Suppressor macrophage (primary cell): ENCODE data around the gene SH3BP4.

ENCODE experiments used
- DNase-seq, 4 experiments: peaks; one replicate each; pipeline ENCODE4 v3.0.0-alpha.2; 2020 to 2022

The SH3BP4 gene

DNA sequence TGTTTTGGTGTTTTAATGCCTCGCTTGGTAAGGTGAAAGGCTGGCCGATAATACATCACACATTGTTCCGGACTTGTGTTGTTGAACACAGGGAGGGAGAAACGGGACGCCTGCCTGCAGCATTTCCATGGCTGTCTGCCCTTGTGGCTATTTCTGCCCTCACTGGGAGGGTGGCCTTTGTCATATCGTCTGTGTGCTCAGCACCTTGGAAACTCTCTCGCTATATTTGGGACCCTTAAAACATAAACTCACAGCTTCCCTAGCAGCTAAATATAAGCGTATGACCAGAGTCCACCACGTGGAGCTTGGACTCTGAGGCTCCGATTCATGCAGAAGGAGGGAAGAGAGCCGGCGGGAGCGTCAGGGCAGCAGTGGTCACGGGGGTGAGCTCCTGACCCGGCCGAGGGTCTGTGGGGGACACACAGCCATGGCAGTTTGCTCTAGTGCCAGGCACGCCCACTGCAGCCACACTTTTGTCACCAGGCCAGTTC is 111.7 kb downstream of the SH3BP4 start:
- no peak for DNase-seq

DNA sequence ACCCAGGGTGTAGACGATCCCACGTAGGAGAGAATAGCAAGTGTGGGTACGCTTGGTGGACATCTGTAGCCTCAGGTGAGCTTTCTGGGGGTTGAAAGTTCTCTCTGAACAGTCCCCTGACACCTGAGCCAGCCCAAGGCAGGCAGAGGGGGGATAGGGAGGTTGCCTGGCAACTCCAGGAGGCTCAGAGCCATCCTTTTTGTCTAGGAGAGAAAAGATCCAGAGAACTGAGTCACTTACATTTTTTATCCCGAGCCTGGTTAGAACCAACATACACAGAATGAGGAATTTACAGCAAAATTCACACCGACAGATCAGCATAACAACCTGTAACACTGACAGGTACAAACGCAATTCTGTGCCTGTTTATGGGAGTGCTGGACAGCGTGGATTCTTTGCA is 113.2 kb downstream of the SH3BP4 start:
- no peak for DNase-seq

DNA sequence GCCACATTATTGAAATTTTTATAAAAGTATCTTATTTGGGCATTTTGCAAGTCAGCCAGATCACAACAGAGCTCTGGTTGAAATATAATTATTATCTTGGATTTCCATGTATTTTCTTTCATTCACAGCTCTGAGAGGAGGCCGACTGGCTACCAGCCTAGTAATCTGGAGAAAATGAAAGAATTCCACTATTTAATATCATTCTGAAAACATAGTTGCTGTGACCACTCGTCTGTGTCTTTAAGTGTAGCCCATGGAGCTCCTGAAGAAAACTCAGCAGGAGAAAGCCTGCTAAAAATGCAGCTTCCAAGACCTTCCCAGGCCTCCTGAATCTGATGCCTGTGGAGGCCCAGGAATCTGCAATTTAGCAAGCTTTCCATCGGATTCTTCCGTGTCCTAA is 114.7 kb downstream of the SH3BP4 start:
- DNase-seq: no peak

DNA sequence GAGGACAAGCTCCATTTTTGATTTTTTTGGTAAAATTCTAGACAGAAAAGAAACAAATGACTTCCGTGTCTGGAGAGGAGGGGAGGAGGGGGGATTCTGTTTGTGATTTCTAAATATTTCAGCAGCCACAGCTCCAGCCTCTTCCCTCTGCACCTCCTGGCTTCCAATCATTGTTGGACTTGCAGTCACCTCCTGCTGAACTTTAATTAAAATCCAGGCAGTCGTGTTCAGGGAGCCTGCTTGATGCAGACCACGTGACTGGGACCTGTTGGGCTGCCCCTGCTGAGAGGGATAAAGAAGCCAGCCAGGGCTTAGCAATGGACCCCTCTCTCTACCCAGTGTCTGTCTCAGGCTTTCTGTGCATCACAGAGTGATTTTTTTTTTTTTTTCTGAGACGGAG is 115.1 kb downstream of the SH3BP4 start:
- DNase-seq: no peak

DNA sequence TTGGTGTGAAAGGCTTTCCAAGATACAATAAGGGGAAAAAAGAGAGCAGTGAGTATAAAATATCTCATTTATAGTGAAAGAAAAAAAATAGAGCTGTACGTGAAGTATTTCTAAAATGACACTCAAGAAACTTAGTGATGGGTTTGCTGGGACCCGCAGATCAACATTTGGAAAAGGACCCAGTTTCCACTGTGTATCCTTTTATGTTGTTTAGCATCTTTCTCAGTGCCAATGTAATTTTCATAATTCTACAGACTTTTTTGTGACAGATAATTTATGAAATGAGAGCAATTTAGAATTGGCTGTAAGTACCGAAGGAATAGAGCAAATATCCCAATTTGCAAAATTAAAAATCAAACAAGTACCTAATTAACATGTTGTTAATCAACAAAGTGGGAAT is 116.9 kb downstream of the SH3BP4 start:
- DNase-seq: no peak

DNA sequence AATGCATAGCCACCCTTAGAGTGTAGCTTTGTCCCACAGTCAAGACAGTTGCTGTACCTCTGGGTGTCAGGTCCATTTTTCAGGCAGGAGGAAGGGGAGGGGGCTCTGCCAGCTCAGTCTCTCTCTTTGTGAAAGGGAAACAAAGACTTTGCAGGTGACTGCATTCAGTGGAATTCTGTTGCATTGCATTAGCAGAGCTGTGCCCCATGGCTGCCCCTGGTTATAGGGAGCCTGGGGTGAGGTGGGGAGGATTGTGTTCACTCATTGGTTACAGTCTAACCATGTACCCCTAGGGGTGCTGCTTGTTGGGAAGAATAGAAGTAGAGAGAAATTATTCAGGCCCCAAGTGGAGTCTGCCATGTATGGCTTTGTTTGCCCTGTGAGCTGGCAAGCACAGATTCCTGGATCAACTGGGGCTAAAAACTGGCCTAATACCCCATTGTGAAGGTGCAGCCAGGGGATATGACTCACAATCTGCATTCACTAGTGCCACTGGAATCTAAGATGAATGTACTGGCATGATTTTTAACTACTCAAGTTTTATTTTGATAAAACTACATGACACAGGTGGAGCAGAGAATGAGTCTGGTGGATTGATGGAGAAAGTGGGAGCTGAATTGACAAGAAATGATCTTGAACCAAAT is 118.4 kb downstream of the SH3BP4 start:
- no peak for DNase-seq

DNA sequence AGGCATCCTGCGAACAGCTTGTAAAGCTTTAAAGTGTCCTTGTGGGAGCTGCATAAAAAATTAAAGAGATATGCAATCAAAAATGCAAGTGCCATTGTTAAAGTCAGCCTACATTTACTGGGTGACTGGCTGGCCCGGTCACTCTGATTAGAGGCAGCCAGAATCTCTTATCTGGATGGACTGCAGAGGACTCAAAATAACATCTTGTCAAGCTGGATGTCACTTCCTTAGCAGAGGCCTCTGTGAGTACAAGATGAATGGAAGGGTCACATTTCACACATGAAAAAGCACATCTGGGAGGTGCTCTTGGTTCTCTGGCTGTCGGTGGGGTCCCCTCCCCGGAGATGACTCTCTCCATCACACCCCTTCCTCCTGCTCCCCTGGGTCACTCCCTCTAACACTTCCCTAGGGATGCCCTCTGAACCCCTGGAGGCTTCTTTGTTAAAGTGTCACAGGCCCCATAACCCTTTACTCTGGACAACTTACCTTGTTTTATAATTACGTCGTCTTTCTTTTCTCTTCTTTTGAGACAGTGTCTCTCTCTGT is 122.1 kb downstream of the SH3BP4 start:
- DNase-seq: no peak

DNA sequence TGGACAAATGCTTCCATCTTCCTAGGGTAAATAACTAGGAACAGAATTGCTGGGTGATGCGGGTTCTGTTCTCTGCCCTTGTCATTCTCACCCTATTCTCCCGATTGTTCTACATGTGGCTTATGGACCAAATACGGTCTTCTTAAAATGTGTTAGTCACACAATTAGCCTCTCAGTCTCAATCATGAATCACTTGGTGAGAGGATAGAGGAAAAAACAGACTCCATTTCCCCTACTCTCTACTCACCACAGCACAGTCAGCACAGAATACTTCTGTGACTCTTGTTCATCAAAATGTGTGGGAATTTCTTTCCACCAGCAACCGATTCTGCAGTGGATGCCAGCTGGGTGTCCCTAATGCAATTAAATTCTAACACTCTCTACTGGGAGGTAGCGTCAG is 125.2 kb downstream of the SH3BP4 start:
- no peak for DNase-seq

DNA sequence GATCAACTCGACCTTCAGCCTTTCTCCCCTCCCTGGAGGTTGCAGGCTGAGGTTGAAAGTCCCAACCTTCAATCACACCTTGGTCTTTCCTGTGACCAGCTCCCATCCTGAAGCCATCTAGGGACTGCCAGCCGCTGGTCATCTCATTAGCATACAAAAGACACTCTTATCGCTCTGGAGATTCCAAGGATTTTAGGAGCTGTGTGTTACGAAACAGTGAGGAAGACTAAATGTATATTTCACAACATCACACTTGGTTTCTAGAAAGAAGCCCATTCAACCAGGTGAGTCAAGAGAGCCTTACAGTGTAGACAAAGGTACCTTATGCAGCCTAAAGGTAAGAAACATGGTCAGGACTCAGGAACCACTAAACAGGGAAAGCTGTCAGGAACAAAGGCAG is 126.4 kb downstream of the SH3BP4 start:
- DNase-seq: no peak

DNA sequence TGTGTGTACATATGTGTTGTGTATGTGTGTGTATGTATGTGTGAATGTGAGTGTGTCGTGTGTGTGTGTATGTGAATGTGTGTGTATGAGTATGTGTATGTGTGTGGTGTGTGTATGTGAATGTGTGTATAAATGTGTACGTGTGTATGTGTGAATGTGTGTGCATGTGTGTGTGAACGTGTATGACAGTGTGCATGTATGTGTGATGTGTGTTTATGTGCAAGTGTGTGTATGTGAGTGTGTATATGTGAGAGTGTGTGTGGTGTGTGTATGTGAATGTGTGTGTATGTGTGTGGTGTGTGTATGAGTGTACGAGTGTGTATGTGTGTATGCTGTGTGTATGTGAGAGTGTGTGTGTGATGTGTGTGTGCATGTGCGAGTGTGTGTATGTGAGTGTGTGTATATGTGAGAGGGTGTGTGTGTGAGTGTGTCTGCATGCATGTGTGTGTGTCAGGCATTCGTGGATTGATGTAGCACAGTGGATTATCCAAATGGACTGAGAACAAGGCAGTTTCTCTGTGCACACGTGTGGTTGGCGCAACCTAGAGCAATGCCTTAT is 127.2 kb downstream of the SH3BP4 start:
- DNase-seq: no peak

DNA sequence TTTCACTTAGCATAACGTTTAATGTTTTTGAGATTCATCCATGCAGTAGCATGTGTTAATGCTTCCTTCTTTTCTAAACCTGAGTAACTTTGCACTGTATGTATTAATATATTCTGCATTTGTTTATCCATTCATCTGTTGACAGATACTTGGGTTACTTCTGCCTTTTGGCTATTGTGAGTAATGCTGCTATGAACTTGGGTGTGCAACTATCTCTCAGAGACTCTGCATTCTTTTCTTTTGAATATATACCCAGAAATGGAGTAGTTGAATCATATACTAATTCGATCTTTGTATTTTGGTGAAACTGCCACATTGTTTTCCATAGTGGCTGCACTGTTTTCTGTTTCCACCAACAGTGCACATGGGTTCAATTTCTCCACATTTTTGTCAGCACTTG is 128.3 kb downstream of the SH3BP4 start:
- DNase-seq: no peak

DNA sequence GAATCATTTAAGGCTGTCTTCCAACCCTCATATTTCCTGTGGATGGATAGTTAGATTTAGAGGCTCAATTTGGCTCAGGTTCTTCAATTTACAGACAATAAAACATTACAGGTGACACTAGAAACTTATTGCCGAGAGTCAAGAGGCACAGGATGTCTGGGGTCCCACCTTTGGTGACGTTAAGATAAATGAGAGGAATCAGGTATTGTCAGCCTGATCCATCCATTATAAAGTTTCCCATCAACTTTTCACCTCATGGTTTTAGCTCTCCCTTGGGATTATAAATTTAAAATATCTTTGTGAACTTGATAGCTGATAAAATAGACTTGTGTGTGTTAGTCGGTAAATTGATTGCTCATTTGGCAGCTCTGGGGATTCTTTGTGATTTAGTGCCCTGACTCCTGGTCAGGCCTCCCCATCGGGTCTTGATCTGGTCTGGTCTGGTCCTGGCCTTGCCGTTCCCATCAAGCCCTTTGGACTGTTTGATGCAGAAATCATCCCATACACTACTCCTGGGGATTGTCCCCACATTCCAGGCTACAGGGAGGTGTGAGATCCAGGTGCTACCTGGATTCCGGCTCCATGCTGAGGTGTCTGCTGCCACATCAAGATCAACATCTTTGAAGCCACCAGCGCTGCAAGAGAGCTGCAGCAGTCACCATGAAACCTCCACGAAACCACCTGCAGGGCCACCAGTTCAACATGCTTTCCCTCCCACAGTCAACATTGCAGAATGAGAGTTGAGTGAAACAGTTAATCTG is 130.9 kb downstream of the SH3BP4 start:
- DNase-seq: no peak

DNA sequence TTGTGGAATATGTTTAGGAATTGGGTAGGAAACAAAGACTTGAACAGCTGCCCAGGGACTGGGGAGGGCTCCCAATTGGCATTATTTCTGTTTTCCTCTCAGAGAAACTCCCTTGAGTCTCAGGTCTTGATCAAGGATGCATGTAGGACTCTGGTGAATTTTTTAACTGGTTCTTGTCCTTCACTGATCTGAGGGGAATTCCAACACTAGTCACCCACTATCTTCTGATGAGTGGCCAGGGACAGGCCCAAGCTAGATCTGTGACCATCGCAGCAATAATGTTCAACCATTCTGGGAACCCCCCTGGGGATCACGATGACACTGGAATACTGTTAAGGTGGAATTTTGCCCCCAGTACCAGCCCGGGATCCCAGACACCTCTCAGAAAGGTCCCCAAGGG is 132.0 kb downstream of the SH3BP4 start:
- no peak for DNase-seq

DNA sequence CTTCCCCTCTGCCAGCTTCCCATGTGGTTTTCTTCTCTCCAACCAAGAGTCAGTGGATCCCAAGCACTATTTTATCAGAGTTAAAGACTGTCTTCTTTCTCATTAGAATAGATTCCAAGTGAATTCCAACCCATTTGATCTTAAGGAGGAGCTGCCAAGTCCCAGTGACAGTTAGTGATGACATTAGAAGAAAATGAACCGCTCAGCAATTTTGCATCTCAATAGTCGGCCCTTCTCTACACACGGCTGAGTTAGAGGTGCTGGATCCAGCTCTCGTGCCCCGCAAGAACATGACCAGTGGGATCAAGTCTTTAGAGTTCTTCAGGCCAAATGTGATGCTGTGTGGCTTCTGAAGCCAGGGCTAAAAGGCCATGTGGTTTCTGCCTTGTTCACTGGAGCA is 132.6 kb downstream of the SH3BP4 start:
- DNase-seq: no peak

DNA sequence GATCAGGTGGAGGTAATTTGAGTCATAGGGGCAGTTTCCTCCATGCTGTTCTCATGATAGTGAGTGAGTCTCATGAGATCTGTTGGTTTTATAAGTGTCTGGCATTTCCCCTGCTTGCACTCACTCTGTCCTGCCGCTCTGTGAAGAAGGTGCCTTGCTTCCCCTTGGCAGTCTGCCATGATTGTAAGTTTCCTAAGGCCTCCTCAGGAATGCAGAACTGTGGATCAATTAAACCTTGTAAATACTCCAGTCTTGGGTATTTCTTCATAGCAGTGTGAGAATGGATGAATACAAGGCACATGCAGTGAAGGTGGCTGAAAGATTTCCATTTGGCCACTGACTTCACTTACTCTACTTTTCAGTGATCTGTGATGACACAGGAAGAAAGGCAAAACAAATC is 133.7 kb downstream of the SH3BP4 start:
- DNase-seq: peak in 1 of 4 experiments; percentile 5

DNA sequence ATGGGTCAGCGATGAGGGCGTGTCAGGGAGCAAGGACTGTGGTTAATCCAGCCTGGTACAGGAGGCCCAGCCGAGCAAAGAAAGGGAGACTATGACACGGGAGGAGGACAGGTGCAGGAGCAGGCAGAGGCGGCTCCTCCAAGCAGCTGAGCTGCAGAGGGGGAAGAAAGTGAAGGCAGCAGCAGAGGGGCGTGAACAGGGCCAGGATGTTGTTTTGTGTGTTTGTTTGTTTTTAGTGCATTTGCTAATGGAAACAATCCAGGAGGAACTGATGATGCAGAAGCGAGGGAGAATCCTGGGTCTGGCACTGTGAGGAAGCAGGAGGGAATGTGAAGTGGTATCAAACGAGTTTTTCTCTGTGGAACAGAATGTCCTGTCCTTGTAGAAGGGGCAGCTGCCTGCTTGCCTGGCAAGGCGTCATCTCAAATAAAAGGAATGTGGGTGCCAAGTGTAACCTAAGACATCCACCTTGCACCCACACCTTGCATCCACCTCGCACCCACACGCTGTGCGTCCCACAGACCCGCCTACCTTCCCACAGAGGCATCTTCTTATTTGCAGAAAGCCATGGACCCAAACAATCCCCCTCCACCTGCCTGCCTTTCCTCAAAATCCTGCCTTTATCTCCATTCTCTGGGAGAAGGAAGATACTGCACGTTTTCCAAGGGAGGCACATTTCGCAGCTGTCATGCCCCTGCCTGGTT is 134.8 kb downstream of the SH3BP4 start:
- DNase-seq: no peak

DNA sequence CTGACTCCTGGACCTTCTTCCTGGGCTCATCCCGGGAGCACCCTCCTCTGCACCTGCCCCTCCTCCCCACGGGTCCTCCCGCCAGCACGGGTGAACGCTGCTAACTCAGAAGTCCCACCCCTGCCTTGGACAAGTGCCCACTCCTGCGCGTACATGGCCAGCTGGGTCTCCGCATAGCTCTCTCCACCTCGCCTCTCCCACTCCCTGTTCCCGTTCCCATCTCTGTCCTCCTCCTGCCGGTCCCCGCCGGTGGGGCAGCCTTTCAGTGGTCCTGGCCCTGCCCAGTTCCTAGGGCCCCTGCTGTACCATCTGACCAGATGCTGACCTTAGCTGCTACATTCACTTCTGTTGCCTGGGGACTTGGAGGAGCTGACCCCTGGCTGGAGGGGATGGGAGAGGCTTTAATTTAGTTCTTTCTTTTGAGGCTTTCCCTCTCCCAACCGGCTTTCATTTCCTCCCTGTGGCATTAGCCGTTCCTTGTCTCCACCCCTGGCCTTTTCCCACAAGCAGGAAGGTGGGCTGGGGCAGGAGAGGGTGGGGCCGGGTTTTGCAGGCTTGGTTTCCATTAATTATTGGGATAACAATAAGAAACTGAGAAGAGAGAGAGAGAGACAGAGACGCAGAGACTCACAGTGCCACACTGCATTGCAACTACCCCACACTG is 136.1 kb downstream of the SH3BP4 start:
- DNase-seq: no peak

DNA sequence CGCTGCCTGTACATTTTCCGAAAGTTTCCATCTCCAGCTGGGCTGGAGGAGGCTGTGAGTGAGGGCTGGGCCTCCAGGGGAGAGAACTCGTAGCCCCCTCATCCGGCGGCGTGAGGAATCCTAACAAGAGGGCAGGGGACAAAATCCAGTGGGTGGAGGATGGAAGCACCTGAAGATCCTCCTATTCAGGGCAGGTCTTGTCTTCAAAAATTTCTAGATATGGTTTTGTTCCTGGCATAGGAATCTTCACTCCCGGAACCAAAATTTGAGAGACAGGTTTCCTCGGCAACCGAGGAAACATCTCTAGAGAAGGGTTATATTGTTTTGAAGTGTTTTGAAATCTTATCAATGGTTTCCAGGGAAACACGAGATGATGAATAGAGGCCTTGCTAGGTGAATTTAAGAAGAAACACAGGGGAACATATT is 136.7 kb downstream of the SH3BP4 start:
- DNase-seq: no peak

DNA sequence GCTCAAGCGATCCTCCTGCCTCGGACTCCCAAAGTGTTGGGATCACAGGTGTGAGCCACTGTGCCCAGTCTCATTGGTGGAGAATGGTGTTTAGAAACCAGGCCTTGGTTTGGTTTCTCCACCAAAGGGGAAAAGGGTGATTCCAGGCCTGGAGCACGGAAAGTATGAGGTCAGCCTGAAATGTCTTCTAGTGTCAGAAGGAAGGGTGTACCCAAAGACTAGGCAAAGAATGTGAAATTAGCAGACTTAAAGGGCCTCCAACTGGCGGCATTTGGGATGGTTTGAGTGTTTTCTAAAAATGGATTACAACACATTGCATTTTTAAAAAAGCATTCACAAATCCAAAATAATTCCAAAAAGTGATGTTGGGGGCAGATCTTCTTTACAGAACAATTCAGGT is 139.6 kb downstream of the SH3BP4 start:
- DNase-seq: peak in 1 of 4 experiments; percentile 2

DNA sequence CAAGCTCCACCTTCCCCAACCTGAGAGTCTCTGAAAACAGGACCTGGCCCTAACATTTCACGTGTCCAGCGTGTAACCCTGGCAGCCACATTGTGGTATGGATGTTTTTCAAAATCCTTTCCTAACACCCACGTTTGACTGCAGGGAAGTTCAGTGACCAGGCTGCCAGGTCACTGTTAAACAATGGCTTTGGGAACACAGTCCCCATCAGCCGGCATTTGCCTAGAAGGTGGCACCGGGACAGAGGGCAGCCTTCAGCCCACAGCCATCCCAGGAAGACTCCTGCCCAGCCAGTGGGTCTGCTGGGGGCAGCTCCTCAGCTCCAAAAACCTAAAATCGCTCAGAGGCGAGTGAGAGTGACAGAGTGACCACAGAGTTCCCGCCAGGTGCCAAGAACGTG is 140.2 kb downstream of the SH3BP4 start:
- DNase-seq: no peak

DNA sequence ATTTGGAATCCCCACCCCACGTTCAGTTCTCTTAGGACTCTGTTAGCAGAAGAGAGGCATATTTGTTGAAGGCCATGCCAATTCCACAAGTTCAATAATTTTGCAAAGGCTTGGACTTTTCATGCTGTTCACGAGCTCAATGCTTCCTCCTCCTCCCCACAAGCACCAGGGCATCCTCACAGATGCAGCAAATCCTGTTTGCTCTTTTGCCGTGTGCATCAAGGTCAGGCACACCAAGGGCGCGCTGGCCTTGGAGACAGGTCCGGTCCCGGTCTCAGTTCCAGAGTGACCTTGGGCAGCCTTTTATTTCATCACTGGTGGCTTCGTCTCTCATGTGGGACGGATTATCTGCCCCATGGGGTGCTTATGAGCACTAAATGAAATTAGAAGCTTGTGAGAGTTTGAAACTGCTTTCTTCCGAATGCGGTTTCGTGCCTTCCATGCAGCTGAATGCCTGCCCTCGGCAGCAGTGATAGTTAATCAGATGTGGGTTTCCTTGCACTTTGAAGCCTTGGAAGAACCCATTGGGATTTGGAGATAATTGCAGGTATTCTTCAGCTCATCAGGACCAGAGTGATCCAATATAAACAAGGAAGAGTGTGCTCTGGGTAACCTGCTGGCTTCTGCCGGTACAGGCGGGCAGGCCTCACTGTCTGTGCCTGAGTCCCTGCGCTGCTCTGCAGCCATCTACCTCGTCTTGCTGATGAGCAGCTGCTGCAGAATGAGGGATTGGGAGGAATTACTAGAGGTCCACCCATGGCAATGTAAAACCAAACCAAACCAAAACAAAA is 140.8 kb downstream of the SH3BP4 start:
- no peak for DNase-seq

DNA sequence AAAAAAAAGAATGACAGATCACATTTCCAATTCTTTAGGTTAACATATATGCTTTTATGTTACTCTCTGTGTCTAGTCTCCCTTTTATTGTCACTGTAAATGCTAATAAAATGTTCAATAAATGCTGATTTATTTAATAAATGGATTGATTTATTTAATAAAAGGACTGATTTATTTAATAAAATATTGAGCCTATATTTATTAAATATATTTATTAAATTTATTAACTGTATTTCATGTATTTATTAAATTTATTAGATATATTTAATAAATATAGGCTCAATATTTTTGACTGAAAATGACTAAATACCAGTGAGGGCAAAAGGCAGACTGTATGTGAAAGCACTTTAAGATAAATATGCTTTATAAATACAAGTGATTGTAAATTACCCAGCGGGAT is 142.6 kb downstream of the SH3BP4 start:
- DNase-seq: no peak
